DND-41 (cell line): ENCODE data around the gene SLC9C2.

Source experiments
- ATAC-seq: fragments of 200-7000 bp; cut with Tn5 transposase; 3 replicates; pipeline ENCODE4 v1.9.1; 2021; ENCODE audit warnings: low read depth; ENCODE audit not compliant: insufficient read depth
- DNase-seq: peaks from one replicate; pipeline ENCODE4 v3.0.0-alpha.2; 2020
- H2AFZ ChIP-seq: 2 replicates; pipeline ENCODE4 v1.6.0; 2012; ENCODE audit warnings: low read depth, low read length
- H3K27ac ChIP-seq: 2 replicates; pipeline ENCODE4 v1.5.1; 2012; ENCODE audit warnings: low read length, inconsistent platforms
- H3K27me3 ChIP-seq: fragments of 200-600 bp; sonication (generic); 2 replicates; pipeline ENCODE4 v1.6.0; 2012; ENCODE audit warnings: low read length, mild to moderate bottlenecking, inconsistent platforms; ENCODE audit not compliant: insufficient read depth, poor library complexity
- H3K36me3 ChIP-seq: 2 replicates; pipeline ENCODE4 v1.5.1; 2012; ENCODE audit warnings: low read length, inconsistent platforms; ENCODE audit not compliant: insufficient read depth
- H3K4me1 ChIP-seq: 2 replicates; pipeline ENCODE4 v1.5.1; 2012; ENCODE audit warnings: mild to moderate bottlenecking, low read length; ENCODE audit not compliant: insufficient read depth
- H3K4me2 ChIP-seq: 2 replicates; pipeline ENCODE4 v1.6.0; 2012; ENCODE audit warnings: mild to moderate bottlenecking, moderate library complexity, low read length, inconsistent platforms; ENCODE audit not compliant: insufficient read depth
- H3K4me3 ChIP-seq, 2 experiments: fragments of 200-600 bp in 1 of 2; shearing (Covaris generic) in 1 of 2; 2 replicates each; pipeline ENCODE4 v1.5.1; 2012 to 2016; ENCODE audit warnings: inconsistent platforms in 2 of 2, low read length in 2 of 2, mild to moderate bottlenecking in 2 of 2, low read depth in 1 of 2, moderate library complexity in 1 of 2
- H3K79me2 ChIP-seq: 2 replicates; pipeline ENCODE4 v1.6.0; 2012; ENCODE audit warnings: low read length, inconsistent platforms; ENCODE audit not compliant: insufficient read depth
- H3K9ac ChIP-seq: 2 replicates; pipeline ENCODE4 v1.6.0; 2012; ENCODE audit warnings: low read depth, mild to moderate bottlenecking, inconsistent platforms, low read length, moderate library complexity
- H3K9me3 ChIP-seq: 2 replicates; pipeline ENCODE4 v1.5.1; 2012; ENCODE audit warnings: low read length, moderate library complexity, mild to moderate bottlenecking, inconsistent platforms; ENCODE audit not compliant: insufficient read depth, severe bottlenecking
- H4K20me1 ChIP-seq: 2 replicates; pipeline ENCODE4 v1.6.0; 2012; ENCODE audit warnings: low read length; ENCODE audit not compliant: insufficient read depth
- EZH2 ChIP-seq: IDR thresholded peaks from 3 replicates; pipeline ENCODE4 v1.6.1; 2012; ENCODE audit warnings: borderline replicate concordance, low read depth, mild to moderate bottlenecking, moderate library complexity, low read length, inconsistent platforms; ENCODE audit not compliant: severe bottlenecking
- TF ChIP-seq, protein P1 (sequence below): IDR thresholded peaks from 2 replicates; pipeline ENCODE4 v1.5.1; 2012; ENCODE audit warnings: borderline replicate concordance, low read length, moderate library complexity, mild to moderate bottlenecking; ENCODE audit not compliant: poor library complexity, severe bottlenecking; ENCODE audit errors: extremely low read depth

SLC9C2 gene

DNA sequence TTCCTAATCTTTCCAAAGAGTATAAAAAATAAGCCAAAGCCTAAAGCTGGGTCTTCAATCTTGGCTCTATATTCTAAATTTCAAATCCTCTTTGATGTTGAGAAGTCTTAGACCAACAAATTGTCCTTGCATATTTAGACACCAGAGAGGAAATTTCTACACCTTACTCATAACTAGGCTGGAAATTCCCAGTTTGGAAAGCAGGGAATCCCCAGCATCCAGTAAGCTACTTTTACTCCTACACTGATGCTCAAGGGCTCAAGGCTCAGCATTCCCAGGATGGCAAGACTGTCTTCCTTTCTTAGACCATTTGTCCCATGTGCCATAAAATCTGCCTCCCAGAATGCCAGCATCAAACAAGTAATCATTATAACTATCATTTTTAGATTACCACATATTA, 97.5 kb downstream of the SLC9C2 start:
- H3K9ac ChIP-seq = no peak overlapping the region
- H3K36me3 ChIP-seq = no peaks in the 10 kb centered on the region
- TF ChIP-seq EZH2 = no peak
- TF ChIP-seq, protein P1, sequence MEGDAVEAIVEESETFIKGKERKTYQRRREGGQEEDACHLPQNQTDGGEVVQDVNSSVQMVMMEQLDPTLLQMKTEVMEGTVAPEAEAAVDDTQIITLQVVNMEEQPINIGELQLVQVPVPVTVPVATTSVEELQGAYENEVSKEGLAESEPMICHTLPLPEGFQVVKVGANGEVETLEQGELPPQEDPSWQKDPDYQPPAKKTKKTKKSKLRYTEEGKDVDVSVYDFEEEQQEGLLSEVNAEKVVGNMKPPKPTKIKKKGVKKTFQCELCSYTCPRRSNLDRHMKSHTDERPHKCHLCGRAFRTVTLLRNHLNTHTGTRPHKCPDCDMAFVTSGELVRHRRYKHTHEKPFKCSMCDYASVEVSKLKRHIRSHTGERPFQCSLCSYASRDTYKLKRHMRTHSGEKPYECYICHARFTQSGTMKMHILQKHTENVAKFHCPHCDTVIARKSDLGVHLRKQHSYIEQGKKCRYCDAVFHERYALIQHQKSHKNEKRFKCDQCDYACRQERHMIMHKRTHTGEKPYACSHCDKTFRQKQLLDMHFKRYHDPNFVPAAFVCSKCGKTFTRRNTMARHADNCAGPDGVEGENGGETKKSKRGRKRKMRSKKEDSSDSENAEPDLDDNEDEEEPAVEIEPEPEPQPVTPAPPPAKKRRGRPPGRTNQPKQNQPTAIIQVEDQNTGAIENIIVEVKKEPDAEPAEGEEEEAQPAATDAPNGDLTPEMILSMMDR = no peak
- H4K20me1 ChIP-seq = no peaks in the 10 kb centered on the region
- H2AFZ ChIP-seq = no peak overlapping the region
- no peaks in the 10 kb centered on the region for H3K4me1 ChIP-seq
- DNase-seq = no peak
- no peak overlapping the region for H3K27ac ChIP-seq
- ATAC-seq = no peak
- no peak overlapping the region for H3K4me3 ChIP-seq
- H3K9me3 ChIP-seq = no peaks in the 10 kb centered on the region
- no peaks in the 10 kb centered on the region for H3K27me3 ChIP-seq
- H3K4me2 ChIP-seq = no peak overlapping the region
- H3K79me2 ChIP-seq = no peaks in the 10 kb centered on the region

DNA sequence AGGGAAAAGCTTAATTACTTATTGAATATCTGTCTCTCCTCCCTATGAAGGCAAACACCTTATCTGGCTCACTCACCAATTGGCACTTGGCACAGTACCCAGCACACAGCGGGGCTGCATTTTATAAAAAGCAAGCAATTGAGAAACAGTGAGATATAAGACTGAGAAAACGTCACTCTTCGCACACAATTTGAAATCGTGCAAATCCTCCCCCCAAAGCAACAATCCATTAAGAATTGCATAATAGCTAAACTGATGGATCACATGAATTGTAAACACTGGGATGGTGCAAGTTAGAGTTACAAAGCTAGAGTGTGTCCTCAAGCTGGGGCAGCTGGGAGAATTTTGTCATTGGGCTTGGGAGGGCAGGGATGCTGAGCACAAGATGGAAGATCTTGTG, 98.6 kb downstream of the SLC9C2 start:
- H3K79me2 ChIP-seq = no peaks in the 10 kb centered on the region
- H3K4me3 ChIP-seq = no peak overlapping the region
- H3K4me2 ChIP-seq = no peak overlapping the region
- H3K9ac ChIP-seq = no peak overlapping the region
- H4K20me1 ChIP-seq = no peaks in the 10 kb centered on the region
- H2AFZ ChIP-seq = no peak overlapping the region
- H3K9me3 ChIP-seq = no peaks in the 10 kb centered on the region
- H3K4me1 ChIP-seq = no peaks in the 10 kb centered on the region
- H3K27ac ChIP-seq = no peak overlapping the region
- H3K36me3 ChIP-seq = no peaks in the 10 kb centered on the region
- ATAC-seq (no peak), DNase-seq (no peak)
- TF ChIP-seq, protein P1 = no peak
- no peak for TF ChIP-seq EZH2
- H3K27me3 ChIP-seq = no peaks in the 10 kb centered on the region

DNA sequence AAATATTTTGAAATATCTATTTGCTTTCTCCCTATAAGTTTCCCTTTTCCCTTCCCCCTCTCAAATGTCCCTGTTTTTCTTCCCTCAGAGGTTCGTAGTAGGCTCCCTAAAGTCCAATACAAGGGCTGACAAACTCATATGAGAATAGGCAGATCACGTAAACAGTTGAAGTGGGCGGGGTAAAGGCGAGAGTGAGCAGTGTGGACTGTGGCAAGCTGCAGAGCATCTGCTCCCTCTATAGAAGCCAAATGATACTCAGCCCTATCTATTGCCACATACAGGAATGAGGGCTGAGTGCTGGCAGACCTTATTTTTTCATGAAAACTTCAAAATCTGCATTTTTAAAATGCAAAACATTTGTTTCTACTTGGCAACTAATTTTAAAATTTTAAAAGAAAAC, 99.5 kb downstream of the SLC9C2 start:
- Histone ChIP-seq H2AFZ (no peak overlapping the region), H3K36me3 (no peaks in the 10 kb centered on the region)

More for the DNA sequence above, 99.5 kb downstream of the SLC9C2 start:
- Histone ChIP-seq H3K4me2 (no peak overlapping the region), H3K27ac (no peak overlapping the region), H3K9me3 (no peaks in the 10 kb centered on the region), H3K27me3 (no peaks in the 10 kb centered on the region), H3K4me3 (no peak overlapping the region), H4K20me1 (no peaks in the 10 kb centered on the region), H3K9ac (no peak overlapping the region), H3K4me1 (no peaks in the 10 kb centered on the region), H3K79me2 (no peaks in the 10 kb centered on the region)
- TF ChIP-seq, protein P1 = no peak
- no peak for TF ChIP-seq EZH2
- DNase-seq = no peak
- no peak for ATAC-seq
